ENCODE results near the gene PLEKHG5.

Gene PLEKHG5

DNA sequence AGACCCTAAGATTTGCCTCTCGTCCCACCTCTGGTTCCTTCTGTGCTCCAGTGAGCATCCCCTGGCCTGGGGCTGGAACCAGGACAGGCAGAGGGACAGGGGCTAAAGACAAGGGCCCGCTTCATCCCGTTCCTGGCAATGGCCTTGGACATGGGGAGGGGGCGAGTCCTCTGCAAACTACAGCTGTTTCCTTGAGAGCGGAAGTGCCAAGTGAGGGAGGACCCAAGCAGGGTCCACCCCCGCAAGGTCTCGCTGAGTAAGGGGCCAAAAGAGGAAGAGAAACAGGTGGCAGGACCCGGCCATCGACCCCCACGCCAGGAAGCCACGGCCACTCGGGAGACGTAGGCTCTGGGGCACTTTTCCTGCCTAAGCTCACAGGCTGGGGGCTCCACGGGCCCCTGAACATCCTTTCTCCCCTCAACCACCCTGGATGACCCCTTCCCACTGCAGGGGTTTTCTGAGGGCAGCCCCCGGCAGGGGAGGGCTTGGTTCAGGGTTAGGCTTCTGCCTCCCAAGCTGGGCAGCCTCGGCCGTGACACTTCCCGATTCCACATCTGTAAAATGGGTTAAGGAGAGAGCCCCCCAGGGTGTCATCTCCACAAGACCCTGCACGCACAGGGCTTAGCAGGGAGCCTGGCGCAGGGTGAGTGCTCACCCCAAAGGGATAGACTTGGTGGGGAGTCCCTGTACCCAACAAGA lies 17.9 kb upstream of the PLEKHG5 start:
- DNase-seq (ENCODE audit: low spot score): no peak

GRCh38 chr1:6508816-6509189 lies 17.3 kb upstream of the PLEKHG5 start:
- DNase-seq (ENCODE audit: low spot score): no peak

GRCh38 chr1:6508154-6508815 lies 16.8 kb upstream of the PLEKHG5 start:
- no peak for DNase-seq (ENCODE audit: low spot score)

GRCh38 chr1:6507461-6507911 lies 16.0 kb upstream of the PLEKHG5 start:
- DNase-seq (ENCODE audit: low spot score): no peak

GRCh38 chr1:6507037-6507428 lies 15.6 kb upstream of the PLEKHG5 start:
- no peak for DNase-seq (ENCODE audit: low spot score)

GRCh38 chr1:6506210-6507036 lies 15.0 kb upstream of the PLEKHG5 start:
- no peak for DNase-seq (ENCODE audit: low spot score)

DNA sequence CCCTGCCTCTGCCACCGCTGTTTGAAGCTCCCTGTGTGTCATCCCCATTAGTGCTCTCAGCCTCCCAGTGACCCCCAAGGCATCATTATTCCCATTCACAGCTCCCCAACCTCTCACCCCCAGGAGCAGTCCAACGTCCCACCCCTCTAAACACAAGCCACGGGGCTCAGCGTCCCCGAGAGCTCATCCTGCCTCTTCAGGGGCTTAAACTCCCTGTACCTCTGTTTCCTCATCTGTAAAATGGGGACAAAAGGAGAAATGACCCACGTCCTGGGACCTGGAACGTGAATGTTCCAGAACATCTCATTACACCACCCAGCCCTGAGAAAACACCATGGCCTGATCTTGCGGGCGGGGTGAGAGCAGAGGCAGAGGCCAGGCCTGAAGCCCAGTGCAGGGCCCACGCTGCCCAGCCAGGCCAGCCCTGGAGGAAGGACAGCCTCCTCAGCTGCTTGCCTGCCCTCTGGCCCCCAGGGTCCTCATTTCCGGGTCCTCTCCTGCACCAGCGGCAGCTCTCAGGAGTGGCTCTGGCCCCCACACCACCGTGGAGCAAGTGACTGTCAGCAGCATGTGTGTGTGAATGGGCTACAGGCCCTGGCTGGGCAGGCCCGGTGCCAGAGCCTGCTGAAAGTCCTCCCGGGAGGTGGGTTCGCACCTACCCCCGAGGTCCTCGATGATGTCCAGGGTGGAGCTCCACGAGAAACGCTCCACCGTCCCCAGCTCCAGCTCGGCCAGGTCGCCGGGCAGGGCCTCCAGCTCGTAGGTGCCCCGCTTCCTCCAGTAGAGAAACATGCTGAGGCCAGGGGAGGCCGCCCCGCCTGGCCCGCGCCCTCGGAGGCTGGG lies 14.1 kb upstream of the PLEKHG5 start:
- DNase-seq (ENCODE audit: low spot score): no peak

- no peak for DNase-seq (ENCODE audit: low spot score)
These were observed 13.4 kb upstream of the PLEKHG5 start for GRCh38 chr1:6504887-6505286.

DNA sequence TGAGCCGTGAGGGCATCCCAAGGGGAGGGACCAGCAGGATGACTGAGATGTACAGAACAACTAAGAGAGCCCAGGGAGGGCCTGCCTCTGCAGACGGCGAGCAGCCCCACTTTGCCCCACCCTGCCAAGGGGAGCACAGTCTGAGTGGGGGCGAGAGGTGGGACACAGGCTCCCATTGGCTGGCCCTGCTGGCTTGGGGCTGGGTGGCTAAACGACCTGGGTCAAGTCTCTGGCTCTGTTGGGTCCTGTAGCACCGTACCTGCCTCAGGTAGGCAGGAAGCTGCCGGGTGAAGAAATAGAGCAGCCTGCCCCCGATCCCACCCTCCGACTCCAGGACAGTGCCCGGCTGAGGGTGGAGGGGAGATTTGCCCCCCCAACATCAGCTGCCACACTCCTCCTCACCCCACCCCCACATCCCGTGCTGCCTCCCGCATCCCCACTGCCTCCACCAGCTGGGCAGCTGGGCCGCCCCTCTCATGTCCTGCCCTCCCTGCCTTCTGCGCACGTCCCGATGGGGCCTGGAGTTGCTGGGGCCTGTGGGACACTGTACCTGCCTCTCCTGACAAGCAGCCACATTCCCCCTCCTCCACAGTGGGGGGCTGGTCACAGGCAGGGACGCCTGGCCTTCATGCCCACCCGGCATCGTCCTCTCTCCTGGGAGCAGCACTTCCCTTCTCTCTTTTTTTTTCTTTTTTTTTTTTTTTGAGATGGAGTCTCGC lies 12.6 kb upstream of the PLEKHG5 start:
- no peak for DNase-seq (ENCODE audit: low spot score)

DNA sequence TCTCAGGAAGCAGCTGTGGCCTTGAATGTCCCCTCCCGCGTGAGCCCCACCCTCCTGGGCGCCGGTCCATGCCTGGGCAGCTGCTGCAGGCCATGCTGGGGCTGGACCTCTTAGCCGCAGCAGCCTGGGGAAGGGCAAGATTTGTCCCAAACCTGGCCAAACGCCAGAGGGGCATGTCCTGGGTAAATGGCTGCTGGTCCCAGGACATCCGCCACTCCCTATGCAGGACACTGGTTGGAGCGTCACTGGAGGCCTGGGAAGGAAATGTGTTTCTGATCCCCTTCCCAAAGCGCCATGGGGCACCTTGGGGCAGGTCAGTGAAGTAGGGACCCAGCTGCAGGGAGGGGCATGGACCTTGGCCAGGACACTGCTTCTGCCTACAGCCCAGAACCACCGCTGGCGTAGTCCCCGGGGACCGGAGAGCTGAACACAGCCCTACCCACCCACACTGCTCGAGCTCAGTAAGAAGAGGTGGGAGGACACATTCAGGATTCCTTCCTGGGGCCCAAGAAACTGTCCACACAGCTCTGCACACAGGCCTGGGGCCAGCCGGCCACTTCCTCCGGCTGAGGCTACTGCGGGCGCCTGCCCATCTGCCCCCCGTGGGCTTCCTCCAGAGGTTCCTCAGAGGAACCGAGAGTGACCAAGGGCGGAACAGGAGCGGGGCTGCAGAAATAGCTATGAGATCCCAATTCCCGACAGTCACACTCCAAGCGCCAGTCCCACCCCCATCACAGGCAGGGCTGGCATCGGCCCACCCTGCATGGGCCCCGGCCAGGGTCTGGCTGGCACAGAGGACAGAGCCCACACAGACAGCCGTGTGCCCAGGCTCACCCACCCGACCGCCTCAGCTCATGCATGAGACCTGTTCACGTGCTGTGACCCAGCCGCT lies 10.8 kb upstream of the PLEKHG5 start:
- DNase-seq (ENCODE audit: low spot score): no peak

- no peak for DNase-seq (ENCODE audit: low spot score)
These were observed 9.9 kb upstream of the PLEKHG5 start for GRCh38 chr1:6501279-6501813.

DNA sequence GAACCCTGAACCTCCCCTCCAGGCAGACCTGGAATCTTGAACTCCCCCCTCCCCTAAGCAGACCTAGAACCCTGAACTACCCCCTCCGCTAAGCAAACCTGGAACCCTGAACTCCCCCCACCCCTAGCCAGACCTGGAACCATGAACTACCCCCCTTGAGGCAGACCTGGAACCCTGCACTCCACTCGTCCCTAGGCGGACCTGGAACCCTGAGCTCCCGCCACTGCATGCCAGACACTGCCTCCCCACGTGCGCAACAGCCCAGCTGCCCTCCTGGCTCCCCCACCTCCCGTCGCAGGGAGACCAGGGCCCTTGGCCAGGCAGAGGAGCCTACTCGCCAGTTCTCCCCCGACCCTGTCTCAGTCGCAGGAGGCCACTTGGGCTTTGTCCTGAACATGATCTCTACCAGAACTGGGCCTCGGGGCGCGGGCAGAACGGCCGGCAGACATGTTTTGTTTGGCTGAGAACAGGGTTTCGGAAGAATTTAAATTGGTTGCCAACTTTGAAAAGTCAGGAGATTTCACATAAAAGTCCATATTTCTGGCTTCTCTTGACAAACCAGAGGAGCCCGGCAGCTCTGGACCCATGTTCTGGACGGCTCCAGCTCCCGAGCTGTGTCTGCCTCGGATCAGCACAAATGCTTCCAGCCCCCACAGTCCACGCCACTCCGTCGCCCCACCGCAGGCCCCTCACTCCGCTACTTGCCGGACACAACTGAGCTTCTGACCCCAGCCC lies 9.2 kb upstream of the PLEKHG5 start:
- DNase-seq (ENCODE audit: low spot score): no peak

- no peak for DNase-seq (ENCODE audit: low spot score)
These were observed 7.8 kb upstream of the PLEKHG5 start for GRCh38 chr1:6499296-6499695.

GRCh38 chr1:6498576-6499111 lies 7.2 kb upstream of the PLEKHG5 start:
- no peak for DNase-seq (ENCODE audit: low spot score)

- DNase-seq (ENCODE audit: low spot score): no peak
These were observed 6.6 kb upstream of the PLEKHG5 start for GRCh38 chr1:6497867-6498575.

- DNase-seq (ENCODE audit: low spot score): peak; percentile 12
These were observed 5.9 kb upstream of the PLEKHG5 start for GRCh38 chr1:6497215-6497866.

DNA sequence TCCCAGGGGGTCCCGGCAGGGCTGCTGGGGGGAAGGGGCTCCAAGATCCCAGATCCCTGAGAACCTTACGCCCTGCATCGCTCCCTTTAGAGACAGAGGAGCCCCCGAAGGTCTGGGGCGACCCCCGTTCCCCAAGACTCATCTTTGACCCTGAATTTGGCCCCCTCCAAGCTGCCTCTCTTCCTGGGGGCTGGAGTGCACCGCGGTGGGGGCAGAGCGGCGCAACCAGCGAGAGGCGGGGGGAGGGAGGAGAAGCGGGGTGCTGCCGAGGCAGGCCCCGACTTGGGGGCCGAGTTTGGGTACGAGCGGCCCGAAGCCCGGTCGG lies 5.4 kb upstream of the PLEKHG5 start:
- no peak for DNase-seq (ENCODE audit: low spot score)

GRCh38 chr1:6496365-6496721 lies 4.9 kb upstream of the PLEKHG5 start:
- no peak for DNase-seq (ENCODE audit: low spot score)
